Psoas muscle (tissue), 8 donors: ENCODE measurements around the gene CLEC2L. TPM values are rescaled to one million over a fixed set of nuclear protein-coding genes. Genes with fewer than 3 reads are reported as not detected.

Experiments used
- ATAC-seq, 4 donors: fragments of 200-7000 bp; cut with Tn5 transposase; one replicate each; pipeline ENCODE4 v1.9.1; 2020; ENCODE audit warnings: moderate library complexity in 3 of 4, mild to moderate bottlenecking in 2 of 4
- DNase-seq, 2 donors: peaks; one replicate each; pipeline ENCODE4 v3.0.0-alpha.2; 2020
- H3K27ac ChIP-seq: fragments of 200-600 bp; one replicate; pipeline ENCODE4 v1.8.0; 2022
- H3K27me3 ChIP-seq, 3 donors: fragments of 200-600 bp in 1 of 3; one replicate each; pipeline versions ENCODE4 v1.6.1 to v1.8.0; 2013 to 2022; ENCODE audit warnings: low read length in 2 of 3, mild to moderate bottlenecking in 2 of 3, moderate library complexity in 1 of 3; ENCODE audit not compliant: insufficient read depth in 3 of 3
- H3K36me3 ChIP-seq, 2 donors: fragments of 200-600 bp in 1 of 2; one replicate each; pipeline versions ENCODE4 v1.6.1 to v1.8.0; 2013 to 2022; ENCODE audit warnings: low read depth in 1 of 2, mild to moderate bottlenecking in 1 of 2, moderate library complexity in 1 of 2; ENCODE audit not compliant: insufficient read depth in 1 of 2
- H3K4me1 ChIP-seq: fragments of 200-600 bp; one replicate; pipeline ENCODE4 v1.8.0; 2022
- H3K4me3 ChIP-seq: fragments of 200-600 bp; one replicate; pipeline ENCODE4 v1.8.0; 2022; ENCODE audit warnings: mild to moderate bottlenecking
- H3K9me3 ChIP-seq: fragments of 200-600 bp; one replicate; pipeline ENCODE4 v1.8.0; 2022
- WGBS, 3 donors: extraction: QIAGEN DNeasy Blood & Tissue Kit; methylation state at CpG; one replicate each; pipeline versions ENCODE4 v1.1.6 to v1.1.7; 2013; 5-methylcytosine and 5-hydroxymethylcytosine counted together
- intact Hi-C, 2 donors: fragments of 100-400 bp; cut with DNase I; formaldehyde crosslinking; loops; one replicate each; pipeline versions ENCODE4 v1.11.0 to v1.14.2; 2022
- polyA plus RNA-seq, 3 donors: library from polyadenylated mRNA; stranded (reverse); fragments of 200-250 nt; gene quantifications; one replicate each; pipeline ENCODE4 v1.2.3, GENCODE V29; 2013
- total RNA-seq, 4 donors: library from RNA; stranded (reverse); fragmentation: NEBNext Ultra II Directional in 2 of 4; extraction: Animal tissue kit (Norgen Biotek cat#: 25700) in 2 of 4; gene quantifications; one replicate each; pipeline versions ENCODE4 v1.2.1 to v1.2.4, GENCODE V29; 2021 to 2023
- TF ChIP-seq, protein P1 (sequence below): fragments of 200-600 bp; IDR thresholded peaks from one replicate; pipeline ENCODE4 v1.8.0; 2022; ENCODE audit warnings: antibody characterized with exemption
- donor health status: healthy with polysubstance abuse.
- donor health status: DM: no; HTN: no; CAD: no; lungs with moderate emphysema.
- donor health status: Bipolar disorder and iron deficiency.
- donor health status: healthy.
- donor health status: DM: yes; HTN: yes; CAD: no.
- donor health status: DM: no; HTN: no; CAD: no.
- donor health status: DM: no; HTN: no; CAD: no.
- donor health status: DM: yes; HTN: yes; CAD: no.

The CLEC2L gene
- total and polyA plus RNA-seq, 7 donors, result 0.12 to 1.5 (median 0.83) TPM; not detected in 1

GRCh38 chr7:139523968-139524815, 707 bp downstream of the CLEC2L start:
- ATAC-seq (peak in 1 of 4 donors; percentile 36), DNase-seq (no peak)
- Histone ChIP-seq H3K4me3 (peak overlapping the region; percentile 52), H3K36me3 (no peaks in the 10 kb centered on the region), H3K27ac (no peak overlapping the region), H3K27me3 (peaks cover 0 to 16% (median 3%) of the 10 kb centered on the region in 3 donors), H3K4me1 (no peaks in the 10 kb centered on the region), H3K9me3 (no peaks in the 10 kb centered on the region)
- TF ChIP-seq, protein P1, sequence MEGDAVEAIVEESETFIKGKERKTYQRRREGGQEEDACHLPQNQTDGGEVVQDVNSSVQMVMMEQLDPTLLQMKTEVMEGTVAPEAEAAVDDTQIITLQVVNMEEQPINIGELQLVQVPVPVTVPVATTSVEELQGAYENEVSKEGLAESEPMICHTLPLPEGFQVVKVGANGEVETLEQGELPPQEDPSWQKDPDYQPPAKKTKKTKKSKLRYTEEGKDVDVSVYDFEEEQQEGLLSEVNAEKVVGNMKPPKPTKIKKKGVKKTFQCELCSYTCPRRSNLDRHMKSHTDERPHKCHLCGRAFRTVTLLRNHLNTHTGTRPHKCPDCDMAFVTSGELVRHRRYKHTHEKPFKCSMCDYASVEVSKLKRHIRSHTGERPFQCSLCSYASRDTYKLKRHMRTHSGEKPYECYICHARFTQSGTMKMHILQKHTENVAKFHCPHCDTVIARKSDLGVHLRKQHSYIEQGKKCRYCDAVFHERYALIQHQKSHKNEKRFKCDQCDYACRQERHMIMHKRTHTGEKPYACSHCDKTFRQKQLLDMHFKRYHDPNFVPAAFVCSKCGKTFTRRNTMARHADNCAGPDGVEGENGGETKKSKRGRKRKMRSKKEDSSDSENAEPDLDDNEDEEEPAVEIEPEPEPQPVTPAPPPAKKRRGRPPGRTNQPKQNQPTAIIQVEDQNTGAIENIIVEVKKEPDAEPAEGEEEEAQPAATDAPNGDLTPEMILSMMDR, result no peak
- intact Hi-C loops, result no loop called here
- 19 to 46% (median 37%) methylated on average over 29 to 70 of the region's 70 CpGs for WGBS, 3 donors

GRCh38 chr7:139525239-139525638, 1.8 kb downstream of the CLEC2L start:
- no peak overlapping the region for H3K4me3 ChIP-seq
- WGBS, 3 donors, result 90 to 91% (median 91%) methylated on average over 10 of the region's 10 CpGs
- H3K9me3 ChIP-seq, result no peaks in the 10 kb centered on the region
- intact Hi-C loops, result no loop called here
- DNase-seq, result no peak
- H3K27ac ChIP-seq, result no peak overlapping the region
- ATAC-seq, result no peak
- H3K36me3 ChIP-seq, result no peaks in the 10 kb centered on the region
- peaks cover 0 to 16% (median 3%) of the 10 kb centered on the region in 3 donors for H3K27me3 ChIP-seq
- H3K4me1 ChIP-seq, result no peaks in the 10 kb centered on the region
- TF ChIP-seq, protein P1, result no peak

DNA sequence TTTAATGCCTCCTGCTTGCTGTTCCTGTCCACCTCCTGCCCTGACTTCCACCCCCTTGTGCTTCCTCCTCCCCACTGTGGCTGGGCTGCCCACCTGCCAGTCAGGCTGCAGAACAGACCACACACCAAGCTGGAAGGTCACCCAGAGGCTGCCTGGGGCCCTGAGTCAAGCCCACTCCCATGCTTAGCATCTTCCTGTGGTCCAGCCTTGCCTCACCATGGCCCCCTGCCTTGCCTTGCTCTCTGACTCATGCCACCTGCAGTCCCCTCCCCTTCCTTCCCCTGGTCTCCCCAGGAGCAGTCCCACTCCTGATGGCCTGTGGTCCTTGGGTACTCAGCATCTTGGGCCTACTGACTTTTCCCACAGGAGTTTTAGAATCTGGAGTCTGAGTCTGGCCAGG, 2.3 kb downstream of the CLEC2L start:
- peaks cover 0 to 16% (median 3%) of the 10 kb centered on the region in 3 donors for H3K27me3 ChIP-seq
- ATAC-seq, result no peak

GRCh38 chr7:139526578-139527544, 3.4 kb downstream of the CLEC2L start:
- H3K27ac ChIP-seq, result no peak overlapping the region
- H3K36me3 ChIP-seq, result no peaks in the 10 kb centered on the region
- intact Hi-C loops, result no loop called here
- TF ChIP-seq, protein P1, result no peak
- no peaks in the 10 kb centered on the region for H3K4me1 ChIP-seq
- ATAC-seq, result no peak
- H3K4me3 ChIP-seq, result no peak overlapping the region
- no peaks in the 10 kb centered on the region for H3K9me3 ChIP-seq
- DNase-seq, result no peak
- peaks cover 0 to 11% (median 3%) of the 10 kb centered on the region in 3 donors for H3K27me3 ChIP-seq
- 78 to 83% (median 79%) methylated on average over 8 of the region's 8 CpGs for WGBS, 3 donors

More for the DNA sequence above, 2.3 kb downstream of the CLEC2L start:
- TF ChIP-seq, protein P1, result no peak
- H3K36me3 ChIP-seq, result no peaks in the 10 kb centered on the region
- intact Hi-C loops, result no loop called here
- no peak overlapping the region for H3K4me3 ChIP-seq
- DNase-seq, result no peak
- no peak overlapping the region for H3K27ac ChIP-seq
- no peaks in the 10 kb centered on the region for H3K4me1 ChIP-seq
- no peaks in the 10 kb centered on the region for H3K9me3 ChIP-seq
